Right atrium auricular region (tissue), 2 donors: ENCODE results near the gene ZNFX1. TPM values are rescaled to one million over a fixed set of nuclear protein-coding genes. Genes with fewer than 3 reads are reported as not detected.

Source experiments
- DNase-seq: peaks from one replicate; pipeline ENCODE4 v3.0.0-alpha.2; 2019; ENCODE audit warnings: low spot score
- H3K27ac ChIP-seq, 2 donors: fragments of 200-600 bp; sonication (generic); 1 replicate in 1 of 2; 2 replicates in 1 of 2; pipeline ENCODE4 v1.5.1; 2016 to 2019
- H3K27me3 ChIP-seq, 2 donors: fragments of 200-600 bp; sonication (generic); one replicate each; pipeline versions ENCODE4 v1.5.1 to v1.6.0; 2017 to 2019
- H3K36me3 ChIP-seq: fragments of 200-600 bp; sonication (generic); one replicate; pipeline ENCODE4 v1.5.1; 2016
- H3K4me1 ChIP-seq, 2 donors: fragments of 200-600 bp; sonication (generic); one replicate each; pipeline versions ENCODE4 v1.5.1 to v1.6.0; 2017 to 2019
- H3K4me3 ChIP-seq, 2 donors: fragments of 200-600 bp; sonication (generic); 1 replicate in 1 of 2; 2 replicates in 1 of 2; pipeline ENCODE4 v1.5.1; 2017 to 2019; ENCODE audit warnings: mild to moderate bottlenecking in 1 of 2, moderate library complexity in 1 of 2
- H3K9me3 ChIP-seq, 2 donors: fragments of 200-600 bp; sonication (generic); one replicate each; pipeline ENCODE4 v1.5.1; 2019
- CTCF ChIP-seq, 2 donors: fragments of 200-600 bp; sonication (generic); IDR thresholded peaks; one replicate each; pipeline ENCODE4 v1.5.1; 2019; ENCODE audit warnings: antibody characterized with exemption in 2 of 2
- total RNA-seq, 2 donors: library from RNA; depleted of rRNA; stranded (reverse); fragments of >200 nt; gene quantifications; one replicate each; pipeline ENCODE4 v1.1.0, GENCODE V29; 2016

The ZNFX1 gene
- total RNA-seq, 2 donors from 2014 or later, result 20.7 to 33.6 TPM

GRCh38 chr20:49267327-49267726 is 10.5 kb downstream of the ZNFX1 start:
- H3K9me3 ChIP-seq, result no peaks in the 10 kb centered on the region
- H3K27ac ChIP-seq, result no peak overlapping the region
- TF ChIP-seq CTCF (IDR thresholded peaks at IDR 0.05), result no peak
- no peak for DNase-seq
- no peak overlapping the region for H3K4me3 ChIP-seq
- H3K4me1 ChIP-seq, result peaks cover 0 to 49% of the 10 kb centered on the region in 2 donors
- H3K27me3 ChIP-seq, result no peaks in the 10 kb centered on the region
- H3K36me3 ChIP-seq, result peaks cover 80% of the 10 kb centered on the region

- no peak for DNase-seq
- Histone ChIP-seq H3K4me1 (peaks cover 0 to 18% of the 10 kb centered on the region in 2 donors), H3K27me3 (no peaks in the 10 kb centered on the region), H3K9me3 (no peaks in the 10 kb centered on the region), H3K36me3 (peaks cover 91% of the 10 kb centered on the region), H3K4me3 (no peak overlapping the region), H3K27ac (no peak overlapping the region)
- TF ChIP-seq CTCF (IDR thresholded peaks at IDR 0.05), result no peak
Measured at GRCh38 chr20:49262444-49262843, 15.4 kb downstream of the ZNFX1 start.

GRCh38 chr20:49261173-49261572 is 16.7 kb downstream of the ZNFX1 start:
- Histone ChIP-seq H3K4me1 (peaks cover 0 to 8% of the 10 kb centered on the region in 2 donors), H3K9me3 (no peaks in the 10 kb centered on the region), H3K27ac (no peak overlapping the region), H3K27me3 (no peaks in the 10 kb centered on the region), H3K36me3 (peaks cover 97% of the 10 kb centered on the region), H3K4me3 (no peak overlapping the region)
- no peak for DNase-seq
- no peak for TF ChIP-seq CTCF (IDR thresholded peaks at IDR 0.05)

GRCh38 chr20:49260218-49260617 is 17.6 kb downstream of the ZNFX1 start:
- no peak for DNase-seq
- no peak for TF ChIP-seq CTCF (IDR thresholded peaks at IDR 0.05)
- Histone ChIP-seq H3K9me3 (no peaks in the 10 kb centered on the region), H3K36me3 (peaks cover 99% of the 10 kb centered on the region), H3K4me3 (no peak overlapping the region), H3K27ac (no peak overlapping the region), H3K4me1 (no peaks in the 10 kb centered on the region), H3K27me3 (no peaks in the 10 kb centered on the region)

DNA sequence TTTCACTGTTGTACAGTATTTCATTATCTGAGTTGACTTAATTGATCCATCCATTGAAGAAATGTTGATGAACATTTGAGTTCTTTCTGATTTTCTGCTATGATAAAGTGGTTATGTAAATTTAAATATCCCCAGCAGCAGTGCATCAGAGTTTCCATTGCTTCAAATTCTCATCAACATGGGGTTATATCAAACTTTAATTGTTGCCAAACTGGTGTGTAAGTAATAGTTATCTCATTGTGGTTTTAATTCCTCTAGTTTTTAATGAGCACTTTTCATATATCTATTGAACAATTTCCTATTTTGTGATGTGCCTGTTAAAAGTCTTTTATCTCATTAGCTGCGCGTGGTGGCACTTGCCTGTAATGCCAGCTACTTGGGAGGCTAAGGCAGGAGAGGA is 18.1 kb downstream of the ZNFX1 start:
- DNase-seq, result no peak
- Histone ChIP-seq H3K9me3 (no peaks in the 10 kb centered on the region), H3K36me3 (peaks cover 99% of the 10 kb centered on the region), H3K27ac (no peak overlapping the region), H3K27me3 (no peaks in the 10 kb centered on the region), H3K4me3 (no peak overlapping the region), H3K4me1 (no peaks in the 10 kb centered on the region)
- TF ChIP-seq CTCF (IDR thresholded peaks at IDR 0.05), result no peak

GRCh38 chr20:49259284-49259683 is 18.6 kb downstream of the ZNFX1 start:
- no peak for TF ChIP-seq CTCF (IDR thresholded peaks at IDR 0.05)
- no peak overlapping the region for H3K4me3 ChIP-seq
- no peak overlapping the region for H3K27ac ChIP-seq
- no peaks in the 10 kb centered on the region for H3K4me1 ChIP-seq
- H3K36me3 ChIP-seq, result peaks cover 99% of the 10 kb centered on the region
- H3K27me3 ChIP-seq, result no peaks in the 10 kb centered on the region
- no peak for DNase-seq
- no peaks in the 10 kb centered on the region for H3K9me3 ChIP-seq
